Panc1 (cell line): ENCODE data around the gene WWOX.

ENCODE experiments used
- POLR2AphosphoS5 ChIP-seq: IDR thresholded peaks from 2 replicates; pipeline ENCODE4 v1.6.1; 2012; ENCODE audit warnings: mild to moderate bottlenecking, low read depth, low read length, moderate library complexity
- SIN3A ChIP-seq: IDR thresholded peaks from 2 replicates; pipeline ENCODE4 v1.6.1; 2012; ENCODE audit warnings: low read depth, mild to moderate bottlenecking, low read length, moderate library complexity, borderline replicate concordance; ENCODE audit not compliant: insufficient read depth
- TF ChIP-seq, protein P1 (sequence below): fragments of 450-650 bp; IDR thresholded peaks from 2 replicates; pipeline ENCODE4 v1.5.1; 2017; ENCODE audit warnings: mild to moderate bottlenecking
- TF ChIP-seq, protein P2 (sequence below), 2 experiments: IDR thresholded peaks; 2 replicates each; pipeline ENCODE4 v1.6.1; 2011 to 2012; ENCODE audit warnings: low read depth in 2 of 2, control low read depth in 1 of 2, low read length in 1 of 2, mild to moderate bottlenecking in 1 of 2, moderate library complexity in 1 of 2; ENCODE audit not compliant: insufficient read depth in 1 of 2

DNA sequence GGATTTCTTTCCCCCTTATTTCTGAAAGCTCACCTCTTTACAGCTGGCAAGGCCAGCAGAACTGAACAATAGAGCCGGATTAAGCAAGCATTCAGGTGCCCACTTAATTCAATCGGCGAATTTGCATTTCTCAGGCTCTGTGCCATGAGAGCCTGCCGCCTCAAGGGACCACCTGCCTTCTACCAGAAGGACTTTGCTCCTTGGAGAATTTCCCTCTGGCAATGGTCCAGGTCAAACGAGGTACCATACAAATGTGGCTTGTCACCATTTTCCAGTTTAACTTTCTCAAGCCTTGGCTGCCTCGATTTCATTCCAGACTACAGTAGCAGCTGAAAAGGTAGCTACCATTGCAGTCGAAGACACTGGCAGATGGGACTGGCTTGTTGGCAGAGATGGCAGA is 967.1 kb downstream of the WWOX start:
- TF ChIP-seq, protein P1, sequence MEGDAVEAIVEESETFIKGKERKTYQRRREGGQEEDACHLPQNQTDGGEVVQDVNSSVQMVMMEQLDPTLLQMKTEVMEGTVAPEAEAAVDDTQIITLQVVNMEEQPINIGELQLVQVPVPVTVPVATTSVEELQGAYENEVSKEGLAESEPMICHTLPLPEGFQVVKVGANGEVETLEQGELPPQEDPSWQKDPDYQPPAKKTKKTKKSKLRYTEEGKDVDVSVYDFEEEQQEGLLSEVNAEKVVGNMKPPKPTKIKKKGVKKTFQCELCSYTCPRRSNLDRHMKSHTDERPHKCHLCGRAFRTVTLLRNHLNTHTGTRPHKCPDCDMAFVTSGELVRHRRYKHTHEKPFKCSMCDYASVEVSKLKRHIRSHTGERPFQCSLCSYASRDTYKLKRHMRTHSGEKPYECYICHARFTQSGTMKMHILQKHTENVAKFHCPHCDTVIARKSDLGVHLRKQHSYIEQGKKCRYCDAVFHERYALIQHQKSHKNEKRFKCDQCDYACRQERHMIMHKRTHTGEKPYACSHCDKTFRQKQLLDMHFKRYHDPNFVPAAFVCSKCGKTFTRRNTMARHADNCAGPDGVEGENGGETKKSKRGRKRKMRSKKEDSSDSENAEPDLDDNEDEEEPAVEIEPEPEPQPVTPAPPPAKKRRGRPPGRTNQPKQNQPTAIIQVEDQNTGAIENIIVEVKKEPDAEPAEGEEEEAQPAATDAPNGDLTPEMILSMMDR = no peak
- TF ChIP-seq, protein P2, sequence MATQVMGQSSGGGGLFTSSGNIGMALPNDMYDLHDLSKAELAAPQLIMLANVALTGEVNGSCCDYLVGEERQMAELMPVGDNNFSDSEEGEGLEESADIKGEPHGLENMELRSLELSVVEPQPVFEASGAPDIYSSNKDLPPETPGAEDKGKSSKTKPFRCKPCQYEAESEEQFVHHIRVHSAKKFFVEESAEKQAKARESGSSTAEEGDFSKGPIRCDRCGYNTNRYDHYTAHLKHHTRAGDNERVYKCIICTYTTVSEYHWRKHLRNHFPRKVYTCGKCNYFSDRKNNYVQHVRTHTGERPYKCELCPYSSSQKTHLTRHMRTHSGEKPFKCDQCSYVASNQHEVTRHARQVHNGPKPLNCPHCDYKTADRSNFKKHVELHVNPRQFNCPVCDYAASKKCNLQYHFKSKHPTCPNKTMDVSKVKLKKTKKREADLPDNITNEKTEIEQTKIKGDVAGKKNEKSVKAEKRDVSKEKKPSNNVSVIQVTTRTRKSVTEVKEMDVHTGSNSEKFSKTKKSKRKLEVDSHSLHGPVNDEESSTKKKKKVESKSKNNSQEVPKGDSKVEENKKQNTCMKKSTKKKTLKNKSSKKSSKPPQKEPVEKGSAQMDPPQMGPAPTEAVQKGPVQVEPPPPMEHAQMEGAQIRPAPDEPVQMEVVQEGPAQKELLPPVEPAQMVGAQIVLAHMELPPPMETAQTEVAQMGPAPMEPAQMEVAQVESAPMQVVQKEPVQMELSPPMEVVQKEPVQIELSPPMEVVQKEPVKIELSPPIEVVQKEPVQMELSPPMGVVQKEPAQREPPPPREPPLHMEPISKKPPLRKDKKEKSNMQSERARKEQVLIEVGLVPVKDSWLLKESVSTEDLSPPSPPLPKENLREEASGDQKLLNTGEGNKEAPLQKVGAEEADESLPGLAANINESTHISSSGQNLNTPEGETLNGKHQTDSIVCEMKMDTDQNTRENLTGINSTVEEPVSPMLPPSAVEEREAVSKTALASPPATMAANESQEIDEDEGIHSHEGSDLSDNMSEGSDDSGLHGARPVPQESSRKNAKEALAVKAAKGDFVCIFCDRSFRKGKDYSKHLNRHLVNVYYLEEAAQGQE (IDR thresholded peaks at IDR 0.05; ENCODE audit: insufficient read depth in 1 of 2, low read depth in 2 of 2, low read length in 1 of 2) = no peak
- TF ChIP-seq SIN3A (no peak), POLR2AphosphoS5 (no peak)
